ENCODE results near the gene CXCL10. TPM values are rescaled to one million over a fixed set of nuclear protein-coding genes. Genes with fewer than 3 reads are reported as not detected.

Gene CXCL10
- total RNA-seq, 2 donors from 2014 or later: 0.28 TPM; not detected in 1

GRCh38 chr4:76011018-76011670, 12.2 kb downstream of the CXCL10 start:
- Histone ChIP-seq H3K27me3 (no peaks in the 10 kb centered on the region), H3K4me3 (no peak overlapping the region), H3K27ac (peak overlapping the region in 1 of 2 donors; percentile 46), H3K9me3 (no peaks in the 10 kb centered on the region), H3K4me1 (peaks cover 0 to 6% of the 10 kb centered on the region in 2 donors), H3K36me3 (no peaks in the 10 kb centered on the region)
- DNase-seq (ENCODE audit: low spot score): no peak
- no peak for TF ChIP-seq CTCF (IDR thresholded peaks at IDR 0.05)

GRCh38 chr4:76010576-76010975, 12.7 kb downstream of the CXCL10 start:
- no peak for DNase-seq (ENCODE audit: low spot score)
- no peak overlapping the region for H3K27ac ChIP-seq
- H3K36me3 ChIP-seq: no peaks in the 10 kb centered on the region
- no peak overlapping the region for H3K4me3 ChIP-seq
- TF ChIP-seq CTCF (IDR thresholded peaks at IDR 0.05): no peak
- no peaks in the 10 kb centered on the region for H3K9me3 ChIP-seq
- no peaks in the 10 kb centered on the region for H3K27me3 ChIP-seq
- H3K4me1 ChIP-seq: peaks cover 0 to 6% of the 10 kb centered on the region in 2 donors

GRCh38 chr4:76009311-76009710, 14.0 kb downstream of the CXCL10 start:
- no peak for DNase-seq (ENCODE audit: low spot score)
- no peak for TF ChIP-seq CTCF (IDR thresholded peaks at IDR 0.05)
- no peaks in the 10 kb centered on the region for H3K36me3 ChIP-seq
- no peak overlapping the region for H3K4me3 ChIP-seq
- no peaks in the 10 kb centered on the region for H3K27me3 ChIP-seq
- no peak overlapping the region for H3K27ac ChIP-seq
- no peaks in the 10 kb centered on the region for H3K9me3 ChIP-seq
- peaks cover 0 to 6% of the 10 kb centered on the region in 2 donors for H3K4me1 ChIP-seq

GRCh38 chr4:76007089-76007862, 16.0 kb downstream of the CXCL10 start, which contains the start of gene CXCL9:
TSS of gene CXCL9 (minus strand) at chr4:76007509. CDS start at chr4:76007449, 60 bp downstream.
- H3K36me3 ChIP-seq: no peaks in the 10 kb centered on the region
- no peaks in the 10 kb centered on the region for H3K9me3 ChIP-seq
- H3K27me3 ChIP-seq: no peaks in the 10 kb centered on the region
- DNase-seq (ENCODE audit: low spot score): no peak
- H3K27ac ChIP-seq: no peak within 1 kb of the TSS
- TF ChIP-seq CTCF (IDR thresholded peaks at IDR 0.05): no peak
- no peak within 1 kb of the TSS for H3K4me3 ChIP-seq
- H3K4me1 ChIP-seq: peaks cover 0 to 9% of the 10 kb centered on the region in 2 donors

- peaks cover 0 to 4% of the 10 kb centered on the region in 2 donors for H3K4me1 ChIP-seq
- TF ChIP-seq CTCF (IDR thresholded peaks at IDR 0.05): no peak
- no peaks in the 10 kb centered on the region for H3K36me3 ChIP-seq
- no peak overlapping the region for H3K27ac ChIP-seq
- H3K4me3 ChIP-seq: no peak overlapping the region
- DNase-seq (ENCODE audit: low spot score): no peak
- no peaks in the 10 kb centered on the region for H3K9me3 ChIP-seq
- H3K27me3 ChIP-seq: no peaks in the 10 kb centered on the region
Measured at GRCh38 chr4:76003620-76004019, 19.7 kb downstream of the CXCL10 start.

Data from right atrium auricular region (tissue), 2 donors.